Measurements from ENCODE around the gene WSCD1.

Gene WSCD1

DNA sequence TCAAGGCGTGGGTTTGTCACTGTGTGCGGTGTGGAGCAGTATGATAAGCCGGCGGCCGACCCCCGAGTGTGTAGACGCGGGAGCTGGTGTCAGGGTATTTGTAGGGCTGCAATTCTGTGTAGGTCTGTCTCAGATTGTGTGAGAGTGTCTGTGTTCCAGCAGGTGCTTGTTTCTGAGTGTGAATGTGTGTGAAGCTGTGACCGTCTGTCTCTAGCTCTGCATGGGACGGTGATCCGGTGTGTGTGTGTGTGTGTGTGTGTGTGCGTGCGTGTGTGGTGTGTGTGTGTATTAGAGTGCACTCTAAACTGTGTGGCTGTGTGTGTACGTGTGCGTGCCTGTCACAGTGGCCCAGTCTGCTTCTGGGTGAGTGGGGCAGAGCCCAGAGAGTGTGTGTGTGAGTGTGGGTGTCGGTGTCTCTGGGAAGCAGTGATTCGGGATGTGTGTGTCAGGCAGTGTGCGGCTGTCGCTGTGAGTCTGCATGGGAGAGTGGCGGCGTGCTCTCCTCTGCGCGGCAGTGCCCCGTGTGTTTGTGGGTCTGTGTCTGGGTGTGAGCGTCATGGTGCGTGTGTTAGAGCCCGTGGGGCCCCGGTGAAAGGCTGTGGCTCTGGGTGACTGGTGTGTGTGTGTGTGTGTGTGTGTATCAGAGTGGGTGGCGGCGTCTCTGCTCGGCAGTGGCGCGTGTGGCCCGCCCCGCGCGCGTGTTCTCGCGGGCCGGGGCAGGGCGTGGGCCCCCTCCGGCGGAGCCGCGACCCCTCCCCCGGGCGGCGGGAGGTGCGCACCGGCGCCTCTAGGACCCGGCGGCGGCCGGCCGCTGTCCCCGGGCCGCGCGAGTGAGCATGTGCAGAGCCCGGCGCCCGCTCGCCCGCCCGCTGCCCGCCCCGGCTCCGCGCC is at the start of gene WSCD1:
TSS of gene WSCD1 (plus strand) at position 841 of the 891 bp plus-strand sequence. CDS start 10,280 bp downstream, outside the sequence.
- DNase-seq: no peak

DNA sequence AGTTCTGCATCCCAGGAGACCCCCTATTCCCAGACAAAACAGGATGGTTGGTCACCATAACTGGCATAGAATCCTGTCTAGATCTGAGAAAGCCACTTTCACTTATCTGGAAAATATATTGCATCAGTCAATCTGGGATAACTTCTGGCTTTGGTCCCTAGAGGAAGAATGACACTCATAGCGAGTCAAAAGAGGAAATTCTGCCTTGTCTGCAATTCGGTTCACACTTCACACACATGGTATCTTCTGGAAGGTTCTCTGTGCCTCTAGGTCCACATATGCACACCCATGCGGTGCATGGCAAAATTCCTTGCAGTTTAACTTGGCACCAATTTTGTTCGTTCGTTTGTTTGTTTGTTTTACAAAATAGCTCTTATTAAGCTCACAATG is 49.2 kb upstream of the WSCD1 start:
- no peak for DNase-seq

DNA sequence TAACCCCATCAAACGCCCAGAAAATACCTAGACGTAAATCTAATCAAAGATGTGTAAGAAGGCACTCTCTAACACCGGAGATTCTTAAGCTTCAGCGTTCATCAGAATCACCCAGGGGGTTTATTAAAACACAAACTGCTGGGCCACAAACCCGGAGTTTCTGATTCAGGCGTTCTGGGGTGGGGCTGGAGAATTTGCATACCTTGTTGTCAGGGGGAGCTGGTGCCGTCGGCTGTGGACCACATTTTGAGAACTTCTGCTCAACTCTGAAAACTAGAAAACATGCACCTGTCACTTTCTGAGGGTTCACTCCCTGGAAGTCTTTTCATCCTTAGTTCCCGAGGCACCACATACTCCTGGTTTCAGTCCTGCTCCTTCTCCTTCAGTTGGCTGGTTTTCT is 48.6 kb upstream of the WSCD1 start:
- no peak for DNase-seq

DNA sequence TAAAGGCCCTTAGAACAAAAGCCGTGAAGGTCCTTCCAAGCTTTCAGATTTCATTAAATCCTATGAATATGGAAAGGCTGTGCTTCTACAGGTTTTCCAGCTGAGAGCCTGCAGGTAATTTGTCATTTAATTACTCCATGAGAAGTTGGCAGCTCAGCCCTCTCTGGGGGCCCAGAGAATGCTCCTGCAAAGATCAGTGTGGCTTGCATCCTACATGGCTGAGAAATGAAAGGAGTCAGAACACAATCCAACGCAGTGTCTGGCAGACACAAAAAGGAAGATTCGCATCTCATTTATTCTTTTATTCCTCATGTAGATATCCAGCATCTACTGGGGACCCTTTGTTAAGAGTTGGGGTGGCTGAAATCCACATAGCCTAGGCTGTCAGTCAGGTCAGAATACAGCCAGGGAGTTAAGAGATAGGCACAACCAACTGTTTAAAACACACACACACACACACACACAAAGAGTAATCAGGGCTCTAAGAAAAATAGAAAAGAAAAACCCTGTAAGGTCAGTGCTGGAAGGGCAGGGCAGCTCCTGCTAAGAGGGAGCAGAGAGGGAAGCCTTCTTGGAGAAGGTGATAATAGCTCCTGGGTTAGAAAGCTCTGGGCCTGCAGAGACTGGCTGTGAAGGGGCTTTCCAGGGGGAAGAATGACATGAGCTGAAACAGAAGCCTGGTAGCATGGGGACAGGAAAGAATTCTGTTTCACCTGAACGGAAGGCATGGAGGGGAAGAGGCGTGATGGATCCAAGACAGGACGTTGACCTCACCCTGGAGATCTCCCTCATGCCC is 46.9 kb upstream of the WSCD1 start:
- DNase-seq: no peak

DNA sequence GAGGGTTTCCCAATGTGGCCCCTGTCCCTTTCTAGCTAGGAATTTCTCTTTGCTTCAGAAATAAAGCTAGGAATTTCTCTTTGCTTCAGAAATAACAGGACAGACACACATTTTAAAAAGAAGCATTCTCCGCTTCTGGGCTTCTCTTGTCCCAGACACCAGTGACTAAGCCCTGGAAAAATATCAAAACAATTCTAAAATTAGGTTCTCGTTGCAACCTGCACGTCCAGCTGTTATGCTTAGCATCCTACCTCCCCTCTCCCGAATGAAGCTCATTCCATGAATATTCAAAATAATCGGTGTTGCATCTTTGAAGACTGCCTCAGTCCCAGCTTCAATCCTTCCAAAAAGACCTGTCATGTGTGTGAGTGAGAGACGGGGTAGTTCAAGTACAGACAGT is 45.6 kb upstream of the WSCD1 start:
- no peak for DNase-seq

DNA sequence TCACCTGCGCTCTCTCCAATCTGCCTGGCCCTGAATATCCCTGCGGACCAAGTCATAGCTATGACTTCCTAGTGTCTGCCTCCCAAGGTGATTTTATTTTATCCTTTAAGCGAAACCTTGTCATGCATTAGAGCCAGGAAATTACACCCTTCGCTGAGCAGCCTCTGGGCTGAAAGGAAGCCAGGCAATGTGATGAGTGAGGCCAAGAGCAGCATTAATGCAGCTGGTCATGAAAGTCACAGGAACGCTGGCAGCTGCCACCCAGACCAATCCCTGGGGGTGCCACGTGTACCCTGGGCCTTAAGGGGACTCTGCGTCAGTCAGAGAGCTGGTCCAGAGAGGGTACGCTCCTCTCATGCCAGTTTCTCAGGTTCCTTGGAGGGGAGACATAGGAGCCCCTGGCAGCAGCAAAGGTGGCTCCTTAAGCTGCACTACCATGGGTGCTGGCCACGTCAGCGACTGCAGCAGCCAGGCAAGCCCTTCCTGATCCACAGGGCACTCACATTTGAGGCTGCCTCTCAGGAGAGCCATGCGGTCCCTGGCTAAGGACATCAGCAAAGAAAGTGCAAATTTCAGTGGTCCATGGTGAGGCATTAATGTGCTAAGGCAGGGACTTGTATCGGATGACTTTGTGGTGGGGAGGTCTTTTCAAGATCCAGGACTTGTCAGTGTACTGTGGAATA is 42.7 kb upstream of the WSCD1 start:
- DNase-seq: no peak

DNA sequence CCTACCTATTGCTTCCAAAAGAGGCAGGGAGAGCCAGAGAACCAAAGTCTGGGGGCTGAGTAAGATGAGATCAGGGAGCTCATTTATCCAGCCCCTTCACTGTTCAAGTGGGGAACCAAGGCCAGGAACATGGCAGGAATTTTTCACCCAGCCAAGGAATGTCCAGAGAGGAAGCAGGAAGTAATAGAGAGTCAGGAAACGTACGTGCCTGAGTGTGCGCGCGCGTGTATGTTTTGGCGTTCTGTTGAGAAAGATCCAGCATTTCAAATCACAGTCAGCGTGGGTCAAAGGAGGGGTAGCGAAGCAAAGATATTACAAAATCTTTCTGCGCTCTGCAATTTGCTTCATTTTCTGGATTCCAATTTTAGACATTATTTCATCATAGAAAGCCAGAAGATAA is 41.9 kb upstream of the WSCD1 start:
- DNase-seq: no peak

DNA sequence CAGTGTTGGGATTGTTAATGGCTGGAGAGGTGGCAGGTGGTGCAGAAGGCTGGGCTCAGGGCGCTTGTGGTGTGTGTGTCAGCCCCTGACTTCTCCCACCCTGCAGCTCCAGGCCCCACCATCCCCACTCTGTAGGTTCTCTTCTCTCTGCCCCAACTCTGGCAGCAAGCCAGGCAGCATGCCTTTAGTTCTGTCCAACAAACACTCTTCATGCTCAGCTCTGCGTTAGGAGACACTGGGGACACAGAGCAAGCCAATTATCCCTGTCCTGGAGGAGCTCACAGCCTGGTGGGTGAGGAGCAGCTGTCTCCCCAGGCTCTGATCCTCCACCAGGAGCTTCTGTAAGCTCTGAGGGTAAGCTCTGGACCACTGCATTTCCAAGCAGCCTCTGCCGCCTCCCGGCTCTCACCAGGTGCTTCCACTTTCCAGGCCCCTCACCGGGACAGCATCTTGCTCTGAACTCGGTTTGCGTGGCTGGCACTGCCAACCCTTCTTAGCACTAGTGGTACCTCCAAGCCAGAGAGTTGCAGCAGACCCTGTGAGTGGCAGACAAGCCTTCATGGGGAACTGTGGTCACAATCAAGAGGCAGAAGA is 34.3 kb upstream of the WSCD1 start:
- no peak for DNase-seq

DNA sequence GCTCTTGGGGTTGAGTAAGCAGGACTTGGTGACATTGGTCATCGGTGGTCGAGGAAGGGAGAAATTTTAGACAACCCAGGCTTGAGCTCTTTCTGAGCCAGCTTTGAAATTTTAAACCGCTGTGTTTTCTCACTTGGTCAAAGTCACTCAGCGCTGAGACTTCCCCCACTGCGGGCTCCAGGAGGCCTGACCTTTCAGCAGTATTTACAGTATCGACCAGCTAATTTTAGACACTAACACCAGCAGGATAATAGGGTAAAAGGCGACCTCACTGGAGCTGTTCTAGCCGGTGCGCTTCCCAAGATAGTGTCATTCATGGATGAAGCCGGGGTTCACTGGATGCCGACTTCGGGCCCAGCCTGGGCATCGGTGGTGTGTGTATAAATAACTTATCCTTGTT is 29.7 kb upstream of the WSCD1 start:
- no peak for DNase-seq

DNA sequence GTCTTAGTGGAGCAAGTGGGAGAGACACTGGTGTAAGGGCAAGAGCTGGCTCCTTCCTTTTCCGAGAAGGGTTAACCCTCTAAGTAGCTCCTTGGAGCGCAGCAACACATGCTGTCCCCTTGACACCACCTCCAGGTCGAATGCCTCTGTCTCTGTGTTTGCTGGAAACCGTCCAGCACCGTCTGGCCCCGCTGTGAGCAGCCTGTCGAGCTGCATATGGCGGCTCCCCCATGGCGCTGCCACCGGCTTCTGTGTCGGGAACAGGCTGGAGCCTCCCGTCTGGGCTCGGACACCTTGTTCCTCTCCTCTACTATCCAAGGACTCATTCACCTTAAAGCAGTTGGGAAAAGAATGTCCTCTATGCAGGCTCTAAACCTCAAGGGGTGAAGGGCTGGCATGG is 28.9 kb upstream of the WSCD1 start:
- no peak for DNase-seq

DNA sequence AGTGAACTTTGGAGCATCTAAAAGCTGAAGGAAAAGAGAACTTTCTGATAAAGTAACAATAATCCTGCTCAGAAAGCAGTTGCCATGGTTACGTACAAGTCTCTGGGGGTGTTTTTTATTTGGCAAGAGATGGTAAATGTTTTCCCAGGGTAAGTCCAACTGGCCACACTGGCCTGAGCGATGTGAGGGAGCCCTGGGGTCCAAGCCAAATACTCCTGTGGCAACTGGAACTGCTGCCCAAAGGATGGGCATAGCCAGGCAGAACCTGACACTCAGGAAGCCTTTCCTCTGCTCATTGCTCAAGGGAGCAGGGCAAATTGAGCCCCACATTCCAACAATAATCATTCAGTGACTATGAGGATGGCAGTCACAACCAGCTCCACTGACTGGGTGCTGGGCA is 26.8 kb upstream of the WSCD1 start:
- DNase-seq: no peak

DNA sequence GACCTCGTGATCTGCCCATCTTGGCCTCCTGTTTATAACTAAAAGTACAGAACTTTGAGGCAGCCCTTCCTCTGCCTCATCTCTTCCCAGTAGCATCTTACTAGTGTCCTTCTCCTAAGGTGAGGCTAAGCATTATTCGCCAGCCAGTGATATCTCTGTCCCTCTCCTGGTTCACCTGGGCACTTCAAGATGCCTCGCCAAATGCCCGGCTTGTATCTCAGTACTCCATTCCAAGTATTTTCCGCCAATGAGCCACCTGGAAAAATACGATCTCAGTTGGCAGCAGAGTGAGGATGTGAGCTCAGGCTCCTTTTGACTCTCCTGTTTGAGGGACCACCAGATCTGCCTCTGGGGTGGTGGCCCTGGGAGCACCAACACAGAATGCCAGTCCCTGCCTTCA is 25.9 kb upstream of the WSCD1 start:
- DNase-seq: no peak

DNA sequence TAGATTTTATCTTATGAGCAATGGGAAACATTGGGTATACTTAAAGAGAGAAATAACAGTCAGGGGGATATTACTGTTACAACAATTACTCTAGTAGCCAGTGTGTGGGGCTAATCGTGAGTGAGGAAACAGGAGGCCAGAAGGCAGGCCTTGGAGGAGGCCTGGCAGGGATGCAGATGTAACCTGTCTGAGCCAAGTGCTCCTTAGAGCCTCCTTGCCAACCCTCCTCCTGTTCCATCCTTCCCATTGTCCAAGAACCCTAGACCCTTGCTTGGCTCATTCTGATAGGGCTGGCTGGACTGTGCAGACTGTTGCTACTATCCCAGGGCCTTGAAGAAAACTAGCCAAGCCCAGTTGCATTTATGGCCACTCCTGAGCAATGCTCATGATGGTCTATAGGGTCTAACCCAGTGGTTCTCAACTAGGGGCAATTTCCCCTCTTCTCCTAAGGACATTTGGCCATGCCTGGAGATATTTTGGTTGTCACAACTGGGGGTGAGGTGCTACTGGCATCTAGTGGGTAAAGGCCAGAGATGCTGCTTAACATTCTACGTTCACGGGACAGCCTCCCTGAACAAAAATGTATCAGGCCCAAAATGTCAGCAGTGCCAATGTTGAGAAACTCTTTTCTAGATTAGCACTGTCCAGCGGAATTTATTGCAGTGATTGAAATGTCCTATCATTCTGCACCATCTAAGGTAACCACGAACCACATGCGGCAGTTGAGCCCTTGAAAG is 24.4 kb upstream of the WSCD1 start:
- no peak for DNase-seq

DNA sequence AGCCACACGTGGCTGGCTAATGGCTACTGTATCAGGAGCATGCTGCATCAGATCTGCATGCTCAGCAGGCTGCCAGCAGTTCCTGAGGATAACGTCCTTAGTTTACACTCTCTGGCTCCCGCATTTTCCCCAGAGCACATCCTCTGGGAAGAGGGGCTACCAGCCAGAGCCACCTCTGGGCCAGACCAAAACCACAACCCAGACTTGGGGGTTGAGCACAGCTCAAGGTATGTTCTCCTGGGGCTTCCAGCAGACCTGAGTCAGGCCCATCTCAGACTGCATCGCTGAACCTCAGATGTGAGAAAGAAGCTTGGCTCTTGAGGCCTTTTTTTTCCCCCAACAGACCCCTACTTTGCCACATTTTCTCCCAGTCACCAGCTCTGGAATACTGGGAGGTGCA is 23.7 kb upstream of the WSCD1 start:
- DNase-seq: no peak

DNA sequence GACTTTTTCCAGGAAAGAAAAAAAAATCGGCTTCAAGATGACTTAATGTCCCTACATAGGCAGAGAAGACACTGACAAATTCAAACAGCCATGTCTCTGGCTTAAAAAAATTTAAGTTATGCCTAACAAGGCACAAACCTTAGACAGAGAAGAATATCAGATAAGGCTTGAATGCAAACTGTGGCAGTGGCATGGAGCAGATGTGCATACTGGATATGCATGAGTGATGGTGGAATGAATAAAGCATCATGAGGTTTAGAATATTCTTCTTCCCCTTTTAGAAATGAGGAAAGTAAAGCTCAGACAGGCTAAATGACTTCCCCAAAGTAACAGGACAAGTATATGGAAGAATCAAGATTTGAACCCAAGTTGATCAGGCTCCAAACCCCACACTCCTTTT is 23.2 kb upstream of the WSCD1 start:
- no peak for DNase-seq

DNA sequence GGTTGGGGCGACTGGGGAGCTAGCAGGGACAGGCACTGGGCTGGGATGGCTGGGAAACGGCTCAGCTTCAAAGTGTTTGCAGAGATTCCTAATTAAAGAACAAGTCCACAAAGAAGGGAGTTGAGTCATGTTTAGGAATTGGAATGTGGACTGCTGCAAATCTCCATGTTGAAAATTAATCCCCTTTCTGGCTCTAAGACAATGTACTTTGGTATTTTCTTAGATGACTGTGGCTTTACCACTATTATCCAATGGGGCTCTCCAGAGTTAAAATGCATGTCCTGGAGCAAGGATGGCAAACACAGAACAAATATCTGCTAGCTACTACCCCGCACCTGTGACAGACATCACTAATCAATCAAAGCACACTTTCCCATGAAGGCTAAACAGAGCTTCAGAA is 22.2 kb upstream of the WSCD1 start:
- no peak for DNase-seq

DNA sequence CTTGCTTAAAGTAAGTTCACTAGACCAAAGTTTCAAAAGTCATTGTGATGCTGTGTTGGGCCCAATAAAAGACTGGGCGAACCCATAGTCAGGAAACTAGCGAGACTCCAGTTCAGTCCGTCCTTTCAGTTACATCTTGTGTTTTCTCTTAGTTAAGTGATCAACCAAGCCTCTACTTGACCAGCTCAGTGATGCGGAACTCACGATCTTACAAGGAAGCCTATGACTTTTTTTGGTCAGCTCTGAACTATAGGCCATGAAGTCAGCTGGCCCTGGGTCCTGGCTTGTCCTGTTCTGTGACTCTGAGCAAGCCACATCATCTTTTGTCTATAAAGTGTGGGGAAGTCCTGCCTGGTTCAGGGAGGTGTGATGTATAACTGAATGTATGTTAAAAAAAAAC is 21.7 kb upstream of the WSCD1 start:
- DNase-seq: no peak

DNA sequence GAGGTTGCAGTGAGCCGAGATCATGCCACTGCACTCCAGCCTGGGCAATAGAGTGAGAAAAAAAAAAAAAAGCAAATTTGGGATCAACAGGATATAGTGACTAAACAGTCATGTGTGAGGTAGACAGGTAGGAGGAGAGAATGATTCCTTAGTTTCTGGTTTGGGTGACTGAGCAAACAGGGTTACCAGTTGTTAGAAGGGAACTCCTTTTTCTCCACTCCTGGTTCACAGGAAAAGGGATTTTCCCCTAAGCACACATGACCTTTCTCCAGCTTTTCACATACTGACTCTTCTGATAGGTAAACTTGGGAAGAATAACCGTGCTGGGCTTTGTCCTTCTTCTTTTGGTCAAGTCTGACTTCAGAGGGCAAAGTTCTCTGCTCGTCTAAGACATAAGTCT is 17.3 kb upstream of the WSCD1 start:
- no peak for DNase-seq

DNA sequence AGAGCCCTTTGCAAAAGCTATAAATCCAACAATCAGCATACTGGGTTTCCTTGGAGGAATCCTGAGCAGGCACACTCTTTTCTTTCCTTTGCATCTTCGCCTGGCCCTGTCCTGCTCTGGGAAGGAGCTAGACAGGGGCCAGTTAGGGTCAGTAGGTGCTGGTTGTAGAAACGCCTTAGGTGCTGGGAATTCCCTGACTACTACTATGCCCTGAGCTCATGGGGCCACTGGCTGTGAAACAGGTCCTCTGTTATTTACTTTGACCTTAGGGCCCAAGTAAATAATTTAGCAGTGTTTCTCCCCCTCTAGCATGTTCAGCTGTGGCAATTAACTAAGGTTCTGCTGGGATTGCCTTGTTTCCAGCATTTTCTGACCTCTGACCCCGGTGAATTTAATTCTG is 15.8 kb upstream of the WSCD1 start:
- no peak for DNase-seq

DNA sequence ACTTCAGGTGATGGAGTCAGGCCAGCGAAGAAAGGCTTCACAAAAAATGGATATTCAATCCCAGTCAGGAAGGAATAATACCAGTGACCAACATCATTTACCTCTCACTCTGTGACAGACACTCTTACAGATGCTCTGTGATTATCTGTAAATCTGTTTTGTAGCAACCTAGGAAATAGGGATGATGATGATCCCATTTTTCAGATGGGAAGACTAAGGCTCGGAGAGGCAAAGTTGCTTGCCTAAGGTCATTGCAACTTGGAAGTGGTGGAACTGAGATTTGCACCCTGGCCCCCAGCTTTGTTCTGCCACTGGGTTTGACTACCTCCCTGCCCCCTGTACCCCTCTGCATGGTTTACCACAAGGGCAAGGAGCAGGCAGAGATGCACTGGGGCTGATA is 14.1 kb upstream of the WSCD1 start:
- no peak for DNase-seq

DNA sequence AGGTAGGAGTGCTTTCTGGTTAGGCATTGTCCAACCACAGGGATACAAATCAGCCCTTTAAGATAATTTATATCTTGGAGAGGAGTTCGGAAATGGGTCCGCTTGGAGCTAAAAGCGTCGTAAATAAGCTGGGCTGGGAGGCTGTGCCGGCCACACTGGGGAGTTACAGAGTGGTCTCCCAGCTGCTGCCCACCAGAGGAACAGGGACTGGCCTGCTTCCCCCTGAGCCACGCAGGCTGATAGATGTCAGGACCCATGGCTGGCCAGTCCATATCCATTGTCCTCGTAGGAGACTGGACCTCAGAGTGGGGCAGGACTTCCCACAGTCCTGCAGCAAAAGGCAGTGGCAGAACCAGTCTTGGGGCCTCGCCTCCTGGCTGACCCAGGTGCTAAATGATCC is 12.6 kb upstream of the WSCD1 start:
- DNase-seq: no peak

DNA sequence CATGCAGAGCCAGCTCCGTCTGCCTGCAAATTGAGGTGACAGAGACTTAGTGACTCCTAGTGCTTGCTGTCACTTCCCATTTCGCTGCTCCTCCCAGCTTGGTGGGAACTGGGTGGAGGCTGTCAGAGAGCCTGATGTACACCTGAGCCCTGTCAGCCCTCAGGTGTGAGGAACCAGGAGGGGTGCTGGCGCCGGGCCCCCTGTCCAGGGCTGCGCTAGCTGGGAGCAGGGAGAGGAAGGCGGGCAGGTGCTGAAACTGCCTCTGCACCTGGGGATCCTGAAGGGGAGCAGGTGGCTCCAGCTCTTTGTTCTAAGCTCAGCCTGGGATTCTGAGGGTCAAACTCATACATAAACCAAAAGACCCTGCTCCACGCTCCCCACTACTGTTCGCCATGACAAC is 10.8 kb upstream of the WSCD1 start:
- no peak for DNase-seq

DNA sequence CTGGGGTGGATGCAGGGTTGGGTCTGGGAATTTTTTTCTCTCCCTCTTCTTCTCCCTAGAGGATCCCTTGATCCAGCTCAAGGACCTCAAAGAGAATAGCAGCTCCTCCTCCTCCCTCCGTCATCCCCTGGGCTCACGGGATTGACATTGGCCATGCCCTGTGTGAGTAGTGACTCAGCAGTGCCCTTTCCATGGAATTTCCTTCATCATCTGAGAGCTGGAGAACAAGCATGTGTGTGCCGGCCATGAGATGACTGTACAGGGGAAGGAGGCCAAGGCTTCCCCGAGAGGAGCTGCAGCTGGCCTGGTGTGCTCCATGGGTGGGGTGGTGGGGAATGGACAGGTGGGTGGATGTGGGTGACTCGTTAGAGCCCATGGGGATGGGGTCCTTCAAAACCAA is 8.9 kb upstream of the WSCD1 start:
- no peak for DNase-seq

Data from activated CD8-positive, alpha-beta memory T cell treated with anti-CD3 and anti-CD28 coated beads, Interleukin-2, amount 50 U/mL, for 48 hours (primary cell).